Activated T-helper 17 cell treated with anti-CD3 and anti-CD28 coated beads, Interleukin-2, amount 50 U/mL, for 72 hours (primary cell): ENCODE data around the gene HNRNPDL. TPM values are rescaled to one million over a fixed set of nuclear protein-coding genes. Genes with fewer than 3 reads are reported as not detected.

Source experiments
- ATAC-seq: fragments of 150-1000 bp; cut with Tn5 transposase; replicated peaks from 2 replicates; pipeline ENCODE4 v1.10.0; 2021; ENCODE audit warnings: mild to moderate bottlenecking, moderate library complexity
- H3K27ac Mint-ChIP-seq: one replicate; pipeline ENCODE4 v1.8.0; 2022; ENCODE audit warnings: mixed read lengths
- H3K27me3 Mint-ChIP-seq: one replicate; pipeline ENCODE4 v1.8.0; 2022; ENCODE audit warnings: mixed read lengths
- H3K36me3 Mint-ChIP-seq: one replicate; pipeline ENCODE4 v1.8.0; 2022; ENCODE audit warnings: low read depth, mild to moderate bottlenecking, mixed read lengths
- H3K4me1 Mint-ChIP-seq: one replicate; pipeline ENCODE4 v1.8.0; 2022; ENCODE audit warnings: mixed read lengths
- H3K4me3 Mint-ChIP-seq: one replicate; pipeline ENCODE4 v1.8.0; 2022; ENCODE audit warnings: mild to moderate bottlenecking, mixed read lengths
- H3K9me3 Mint-ChIP-seq: one replicate; pipeline ENCODE4 v1.8.0; 2022; ENCODE audit warnings: mixed read lengths
- total RNA-seq, 2 donors: library from RNA; stranded (reverse); gene quantifications; one replicate each; pipeline ENCODE4 v1.2.3, GENCODE V29; 2022

The HNRNPDL gene
- total RNA-seq, 2 donors from 2014 or later, result 158 to 260 TPM

- H3K27ac Mint-ChIP-seq, result peak overlapping the region; percentile 40
- peaks cover 92% of the 10 kb centered on the region for H3K36me3 Mint-ChIP-seq
- no peaks in the 10 kb centered on the region for H3K9me3 Mint-ChIP-seq
- H3K4me3 Mint-ChIP-seq, result no peak overlapping the region
- no peak for ATAC-seq
- peaks cover 7% of the 10 kb centered on the region for H3K4me1 Mint-ChIP-seq
- no peaks in the 10 kb centered on the region for H3K27me3 Mint-ChIP-seq
Observed at GRCh38 chr4:82450966-82451755, 20.9 kb upstream of the HNRNPDL start.

GRCh38 chr4:82447886-82448285, 17.6 kb upstream of the HNRNPDL start:
- peaks cover 7% of the 10 kb centered on the region for H3K4me1 Mint-ChIP-seq
- H3K27ac Mint-ChIP-seq, result peak overlapping the region; percentile 21
- no peaks in the 10 kb centered on the region for H3K9me3 Mint-ChIP-seq
- ATAC-seq, result no peak
- H3K36me3 Mint-ChIP-seq, result peaks cover 81% of the 10 kb centered on the region
- no peak overlapping the region for H3K4me3 Mint-ChIP-seq
- no peaks in the 10 kb centered on the region for H3K27me3 Mint-ChIP-seq

- peak; percentile 18 for ATAC-seq
- Mint-ChIP-seq H3K27me3 (no peaks in the 10 kb centered on the region), H3K4me3 (peak overlapping the region; percentile 36), H3K27ac (peak overlapping the region; percentile 13), H3K36me3 (peaks cover 84% of the 10 kb centered on the region), H3K9me3 (no peaks in the 10 kb centered on the region), H3K4me1 (peaks cover 44% of the 10 kb centered on the region)
Observed at GRCh38 chr4:82439088-82439487, 8.8 kb upstream of the HNRNPDL start.

- H3K4me1 Mint-ChIP-seq, result peaks cover 44% of the 10 kb centered on the region
- H3K9me3 Mint-ChIP-seq, result no peaks in the 10 kb centered on the region
- H3K27me3 Mint-ChIP-seq, result no peaks in the 10 kb centered on the region
- H3K36me3 Mint-ChIP-seq, result peaks cover 92% of the 10 kb centered on the region
- H3K27ac Mint-ChIP-seq, result peak overlapping the region; percentile 88
- no peak for ATAC-seq
- H3K4me3 Mint-ChIP-seq, result peak overlapping the region; percentile 58
Observed at GRCh38 chr4:82437285-82438005, 7.2 kb upstream of the HNRNPDL start.

GRCh38 chr4:82436780-82437179, 6.5 kb upstream of the HNRNPDL start:
- no peak for ATAC-seq
- Mint-ChIP-seq H3K9me3 (no peaks in the 10 kb centered on the region), H3K4me1 (peaks cover 44% of the 10 kb centered on the region), H3K27me3 (no peaks in the 10 kb centered on the region), H3K4me3 (peak overlapping the region; percentile 58), H3K27ac (peak overlapping the region; percentile 88), H3K36me3 (peaks cover 93% of the 10 kb centered on the region)

- no peaks in the 10 kb centered on the region for H3K9me3 Mint-ChIP-seq
- peak overlapping the region; percentile 88 for H3K27ac Mint-ChIP-seq
- H3K27me3 Mint-ChIP-seq, result no peaks in the 10 kb centered on the region
- no peak for ATAC-seq
- peaks cover 42% of the 10 kb centered on the region for H3K4me1 Mint-ChIP-seq
- peaks cover 93% of the 10 kb centered on the region for H3K36me3 Mint-ChIP-seq
- H3K4me3 Mint-ChIP-seq, result peak overlapping the region; percentile 13
Observed at GRCh38 chr4:82436130-82436529, 5.9 kb upstream of the HNRNPDL start.

- no peak for ATAC-seq
- H3K9me3 Mint-ChIP-seq, result no peaks in the 10 kb centered on the region
- H3K4me3 Mint-ChIP-seq, result peak overlapping the region; percentile 99
- H3K4me1 Mint-ChIP-seq, result peaks cover 32% of the 10 kb centered on the region
- H3K36me3 Mint-ChIP-seq, result peaks cover 98% of the 10 kb centered on the region
- no peaks in the 10 kb centered on the region for H3K27me3 Mint-ChIP-seq
- H3K27ac Mint-ChIP-seq, result peak overlapping the region; percentile 92
Observed at GRCh38 chr4:82434949-82435348, 4.7 kb upstream of the HNRNPDL start.

GRCh38 chr4:82433791-82434190, 3.5 kb upstream of the HNRNPDL start:
- Mint-ChIP-seq H3K4me3 (peak overlapping the region; percentile 99), H3K4me1 (peaks cover 21% of the 10 kb centered on the region), H3K9me3 (no peaks in the 10 kb centered on the region), H3K27ac (peak overlapping the region; percentile 92), H3K36me3 (peaks cover 96% of the 10 kb centered on the region), H3K27me3 (no peaks in the 10 kb centered on the region)
- ATAC-seq, result peak; percentile 48

- Mint-ChIP-seq H3K9me3 (no peaks in the 10 kb centered on the region), H3K4me1 (peaks cover 21% of the 10 kb centered on the region), H3K4me3 (peak overlapping the region; percentile 99), H3K27me3 (no peaks in the 10 kb centered on the region), H3K36me3 (peaks cover 96% of the 10 kb centered on the region), H3K27ac (peak overlapping the region; percentile 85)
- no peak for ATAC-seq
Observed at GRCh38 chr4:82432596-82432995, 2.3 kb upstream of the HNRNPDL start.

- Mint-ChIP-seq H3K27me3 (no peaks in the 10 kb centered on the region), H3K4me1 (peaks cover 21% of the 10 kb centered on the region), H3K27ac (peak overlapping the region; percentile 85), H3K4me3 (peak overlapping the region; percentile 99), H3K36me3 (peaks cover 96% of the 10 kb centered on the region), H3K9me3 (no peaks in the 10 kb centered on the region)
- ATAC-seq, result no peak
Observed at GRCh38 chr4:82431831-82432230, 1.6 kb upstream of the HNRNPDL start.

GRCh38 chr4:82430964-82431745, 893 bp upstream of the HNRNPDL start:
- Mint-ChIP-seq H3K27me3 (no peaks in the 10 kb centered on the region), H3K4me3 (peak overlapping the region; percentile 99), H3K4me1 (peaks cover 23% of the 10 kb centered on the region), H3K9me3 (no peaks in the 10 kb centered on the region), H3K27ac (peak overlapping the region; percentile 99), H3K36me3 (peaks cover 96% of the 10 kb centered on the region)
- ATAC-seq, result no peak

GRCh38 chr4:82429728-82430192, 502 bp downstream of the HNRNPDL start:
- Mint-ChIP-seq H3K4me3 (peak overlapping the region; percentile 99), H3K27me3 (no peaks in the 10 kb centered on the region), H3K9me3 (no peaks in the 10 kb centered on the region), H3K36me3 (peaks cover 96% of the 10 kb centered on the region), H3K27ac (peak overlapping the region; percentile 99), H3K4me1 (peaks cover 23% of the 10 kb centered on the region)
- no peak for ATAC-seq

- H3K36me3 Mint-ChIP-seq, result peaks cover 96% of the 10 kb centered on the region
- peak overlapping the region; percentile 99 for H3K27ac Mint-ChIP-seq
- ATAC-seq, result peak; percentile 60
Observed at GRCh38 chr4:82428969-82429727, 1.1 kb downstream of the HNRNPDL start.

More at GRCh38 chr4:82428969-82429727, 1.1 kb downstream of the HNRNPDL start:
- no peaks in the 10 kb centered on the region for H3K27me3 Mint-ChIP-seq
- H3K9me3 Mint-ChIP-seq, result no peaks in the 10 kb centered on the region
- peak overlapping the region; percentile 99 for H3K4me3 Mint-ChIP-seq
- peaks cover 25% of the 10 kb centered on the region for H3K4me1 Mint-ChIP-seq
